K562 (cell line): ENCODE measurements around the gene TBC1D20. TPM values are rescaled to one million over a fixed set of nuclear protein-coding genes. Genes with fewer than 3 reads are reported as not detected.

Experiments
- BACH1 ChIP-seq: fragments of 200-800 bp; sonication (Bioruptor generic); IDR thresholded peaks from 2 replicates; pipeline ENCODE4 v1.6.1; 2016; ENCODE audit warnings: missing genetic modification characterization, missing compliant biosample characterization
- ESRRA ChIP-seq: fragments of 450-650 bp; IDR thresholded peaks from 2 replicates; pipeline ENCODE4 v1.6.1; 2014; ENCODE audit warnings: low read depth, mild to moderate bottlenecking, moderate library complexity, borderline replicate concordance
- FOSL1 ChIP-seq: fragments of 200-800 bp; sonication (Bioruptor generic); conservative IDR thresholded peaks from 2 replicates; pipeline ENCODE4 v1.6.1; 2016; ENCODE audit warnings: missing genetic modification characterization, missing compliant biosample characterization
- FOXJ3 ChIP-seq: sonication (generic); formaldehyde crosslinking; IDR thresholded peaks from 2 replicates; pipeline ENCODE4 v1.4.0; 2020; ENCODE audit warnings: mild to moderate bottlenecking, missing genetic modification reagents
- JUNB ChIP-seq: fragments of 450-650 bp; formaldehyde crosslinking; conservative IDR thresholded peaks from 2 replicates; pipeline ENCODE4 v1.4.0; 2020; ENCODE audit warnings: mild to moderate bottlenecking
- MAFF ChIP-seq: IDR thresholded peaks from 2 replicates; pipeline ENCODE4 v1.6.1; 2012; ENCODE audit warnings: low read length, improper control_type of control experiment
- MAFK ChIP-seq: IDR thresholded peaks from 2 replicates; pipeline ENCODE4 v1.6.1; 2011; ENCODE audit warnings: low read length, improper control_type of control experiment
- SMAD4 ChIP-seq: fragments of 250-450 bp; sonication (Bioruptor Pico); conservative IDR thresholded peaks from 2 replicates; pipeline ENCODE4 v1.8.0; 2021; ENCODE audit warnings: inconsistent platforms, mild to moderate bottlenecking, moderate library complexity
- SNRNP70 ChIP-seq: fragments of 200-400 bp; formaldehyde crosslinking; optimal IDR thresholded peaks from 2 replicates; pipeline ENCODE3; 2017; ENCODE audit warnings: low read depth, low read length
- ZSCAN32 ChIP-seq: fragments of 450-650 bp; formaldehyde crosslinking; IDR thresholded peaks from 2 replicates; pipeline ENCODE4 v1.4.0; 2020; ENCODE audit warnings: mild to moderate bottlenecking, moderate library complexity
- polyA plus RNA-seq, 8 experiments: library from polyadenylated mRNA; depleted of rRNA in 4 of 8; stranded (reverse) in 5 of 8; unstranded in 3 of 8; fragments of >200 nt; fragmentation: Nextera tagmentation in 2 of 8; fragmentation: Illumina TruSeq in 1 of 8; extraction: Ambion mirVana in 2 of 8; extraction: Trizol in 1 of 8; gene quantifications; 2 replicates each; pipeline versions ENCODE4 v1.2.1 to v1.2.3, GENCODE V29; 2011 to 2014; ENCODE audit warnings: inconsistent platforms in 1 of 8, missing spikeins in 1 of 8
- total RNA-seq, 7 experiments: library from RNA; depleted of rRNA in 6 of 7; stranded (reverse); fragments of >200 nt in 6 of 7; fragmentation: Illumina TruSeq in 2 of 7; extraction: Trizol in 2 of 7; gene quantifications; 2 replicates each; pipeline versions ENCODE4 v1.2.1 to v1.2.3, GENCODE V29; 2011 to 2021; ENCODE audit warnings: low replicate concordance in 1 of 7
- TF ChIP-seq, protein P1 (sequence below): fragments of 450-650 bp; IDR thresholded peaks from 2 replicates; pipeline ENCODE4 v1.7.1; 2018; ENCODE audit warnings: mild to moderate bottlenecking, low read depth; ENCODE audit not compliant: partially characterized antibody
- TF ChIP-seq, protein P2 (sequence below): fragments of 450-650 bp; IDR thresholded peaks from 2 replicates; pipeline ENCODE4 v1.6.1; 2018; ENCODE audit warnings: mild to moderate bottlenecking, low read depth; ENCODE audit not compliant: partially characterized antibody
- TF ChIP-seq, protein P3 (sequence below): sonication (generic); formaldehyde crosslinking; IDR thresholded peaks from 2 replicates; pipeline ENCODE4 v1.8.1; 2023; ENCODE audit warnings: missing genetic modification reagents, mild to moderate bottlenecking, borderline replicate concordance
- TF ChIP-seq, protein P4 (sequence below), 2 experiments: fragments of 200-800 bp in 1 of 2; sonication (Bioruptor generic) in 1 of 2; sonication (generic) in 1 of 2; formaldehyde crosslinking in 1 of 2; IDR thresholded peaks in 1 of 2; conservative IDR thresholded peaks in 1 of 2; 2 replicates each; pipeline versions ENCODE4 v1.5.0 to v1.6.1; 2016 to 2020; ENCODE audit warnings: missing compliant biosample characterization in 1 of 2, missing genetic modification characterization in 1 of 2, missing genetic modification reagents in 1 of 2
- TF ChIP-seq, protein P5 (sequence below): fragments of 450-650 bp; formaldehyde crosslinking; IDR thresholded peaks from 2 replicates; pipeline ENCODE4 v1.4.0; 2020; ENCODE audit warnings: mild to moderate bottlenecking, mixed read lengths

TBC1D20 gene
- total and polyA plus RNA-seq, 9 of the 15 experiments (the other 6 are each of a cell fraction or from before 2014, with no cell fraction given): 7.0 to 25.3 (median 15.1) TPM

DNA sequence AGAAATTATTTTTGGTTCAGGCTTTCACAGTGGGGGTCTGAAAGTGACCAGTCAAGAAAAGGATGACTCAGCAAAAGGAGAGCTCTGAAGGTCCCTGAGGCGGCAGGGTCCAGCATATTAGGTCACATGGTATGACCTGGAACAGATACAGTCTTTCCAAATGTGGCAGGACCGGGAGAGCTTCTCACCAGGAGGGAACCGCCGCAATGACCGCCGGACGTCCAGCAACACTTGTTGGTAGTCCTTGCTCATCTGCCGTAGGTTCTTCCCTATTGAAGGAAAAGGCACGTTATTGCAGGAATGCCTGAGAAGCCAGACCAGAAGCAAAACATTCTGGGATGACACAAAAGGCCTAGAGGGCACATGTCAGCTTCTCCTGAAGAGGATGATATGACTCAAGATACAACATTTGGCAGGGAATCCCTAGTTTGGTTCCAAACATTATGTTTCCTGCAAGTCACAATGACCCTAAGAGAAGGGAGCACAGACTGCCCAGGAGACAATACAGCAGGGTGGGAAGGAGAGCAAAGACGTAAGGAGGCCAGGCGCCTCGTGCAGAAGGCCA is 17.4 kb downstream of the TBC1D20 start (continued):
- TF ChIP-seq, protein P1, sequence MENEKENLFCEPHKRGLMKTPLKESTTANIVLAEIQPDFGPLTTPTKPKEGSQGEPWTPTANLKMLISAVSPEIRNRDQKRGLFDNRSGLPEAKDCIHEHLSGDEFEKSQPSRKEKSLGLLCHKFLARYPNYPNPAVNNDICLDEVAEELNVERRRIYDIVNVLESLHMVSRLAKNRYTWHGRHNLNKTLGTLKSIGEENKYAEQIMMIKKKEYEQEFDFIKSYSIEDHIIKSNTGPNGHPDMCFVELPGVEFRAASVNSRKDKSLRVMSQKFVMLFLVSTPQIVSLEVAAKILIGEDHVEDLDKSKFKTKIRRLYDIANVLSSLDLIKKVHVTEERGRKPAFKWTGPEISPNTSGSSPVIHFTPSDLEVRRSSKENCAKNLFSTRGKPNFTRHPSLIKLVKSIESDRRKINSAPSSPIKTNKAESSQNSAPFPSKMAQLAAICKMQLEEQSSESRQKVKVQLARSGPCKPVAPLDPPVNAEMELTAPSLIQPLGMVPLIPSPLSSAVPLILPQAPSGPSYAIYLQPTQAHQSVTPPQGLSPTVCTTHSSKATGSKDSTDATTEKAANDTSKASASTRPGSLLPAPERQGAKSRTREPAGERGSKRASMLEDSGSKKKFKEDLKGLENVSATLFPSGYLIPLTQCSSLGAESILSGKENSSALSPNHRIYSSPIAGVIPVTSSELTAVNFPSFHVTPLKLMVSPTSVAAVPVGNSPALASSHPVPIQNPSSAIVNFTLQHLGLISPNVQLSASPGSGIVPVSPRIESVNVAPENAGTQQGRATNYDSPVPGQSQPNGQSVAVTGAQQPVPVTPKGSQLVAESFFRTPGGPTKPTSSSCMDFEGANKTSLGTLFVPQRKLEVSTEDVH: no peak
- TF ChIP-seq MAFK (peak; percentile 98), FOSL1 (no peak), ESRRA (no peak), JUNB (CRISPR knock-in tag) (no peak), SNRNP70 (no peak), BACH1 (tag) (peak; percentile 75; the same call in 1 of the 2 replicates), MAFF (peak; percentile 99), ZSCAN32 (CRISPR knock-in tag) (no peak), FOXJ3 (CRISPR knock-in tag) (no peak), SMAD4 (CRISPR knock-in tag) (no peak)
- TF ChIP-seq, protein P2, sequence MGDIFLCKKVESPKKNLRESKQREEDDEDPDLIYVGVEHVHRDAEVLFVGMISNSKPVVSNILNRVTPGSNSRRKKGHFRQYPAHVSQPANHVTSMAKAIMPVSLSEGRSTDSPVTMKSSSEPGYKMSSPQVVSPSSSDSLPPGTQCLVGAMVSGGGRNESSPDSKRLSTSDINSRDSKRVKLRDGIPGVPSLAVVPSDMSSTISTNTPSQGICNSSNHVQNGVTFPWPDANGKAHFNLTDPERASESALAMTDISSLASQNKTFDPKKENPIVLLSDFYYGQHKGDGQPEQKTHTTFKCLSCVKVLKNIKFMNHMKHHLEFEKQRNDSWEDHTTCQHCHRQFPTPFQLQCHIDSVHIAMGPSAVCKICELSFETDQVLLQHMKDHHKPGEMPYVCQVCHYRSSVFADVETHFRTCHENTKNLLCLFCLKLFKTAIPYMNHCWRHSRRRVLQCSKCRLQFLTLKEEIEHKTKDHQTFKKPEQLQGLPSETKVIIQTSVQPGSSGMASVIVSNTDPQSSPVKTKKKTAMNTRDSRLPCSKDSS: no peak
- TF ChIP-seq, protein P3, sequence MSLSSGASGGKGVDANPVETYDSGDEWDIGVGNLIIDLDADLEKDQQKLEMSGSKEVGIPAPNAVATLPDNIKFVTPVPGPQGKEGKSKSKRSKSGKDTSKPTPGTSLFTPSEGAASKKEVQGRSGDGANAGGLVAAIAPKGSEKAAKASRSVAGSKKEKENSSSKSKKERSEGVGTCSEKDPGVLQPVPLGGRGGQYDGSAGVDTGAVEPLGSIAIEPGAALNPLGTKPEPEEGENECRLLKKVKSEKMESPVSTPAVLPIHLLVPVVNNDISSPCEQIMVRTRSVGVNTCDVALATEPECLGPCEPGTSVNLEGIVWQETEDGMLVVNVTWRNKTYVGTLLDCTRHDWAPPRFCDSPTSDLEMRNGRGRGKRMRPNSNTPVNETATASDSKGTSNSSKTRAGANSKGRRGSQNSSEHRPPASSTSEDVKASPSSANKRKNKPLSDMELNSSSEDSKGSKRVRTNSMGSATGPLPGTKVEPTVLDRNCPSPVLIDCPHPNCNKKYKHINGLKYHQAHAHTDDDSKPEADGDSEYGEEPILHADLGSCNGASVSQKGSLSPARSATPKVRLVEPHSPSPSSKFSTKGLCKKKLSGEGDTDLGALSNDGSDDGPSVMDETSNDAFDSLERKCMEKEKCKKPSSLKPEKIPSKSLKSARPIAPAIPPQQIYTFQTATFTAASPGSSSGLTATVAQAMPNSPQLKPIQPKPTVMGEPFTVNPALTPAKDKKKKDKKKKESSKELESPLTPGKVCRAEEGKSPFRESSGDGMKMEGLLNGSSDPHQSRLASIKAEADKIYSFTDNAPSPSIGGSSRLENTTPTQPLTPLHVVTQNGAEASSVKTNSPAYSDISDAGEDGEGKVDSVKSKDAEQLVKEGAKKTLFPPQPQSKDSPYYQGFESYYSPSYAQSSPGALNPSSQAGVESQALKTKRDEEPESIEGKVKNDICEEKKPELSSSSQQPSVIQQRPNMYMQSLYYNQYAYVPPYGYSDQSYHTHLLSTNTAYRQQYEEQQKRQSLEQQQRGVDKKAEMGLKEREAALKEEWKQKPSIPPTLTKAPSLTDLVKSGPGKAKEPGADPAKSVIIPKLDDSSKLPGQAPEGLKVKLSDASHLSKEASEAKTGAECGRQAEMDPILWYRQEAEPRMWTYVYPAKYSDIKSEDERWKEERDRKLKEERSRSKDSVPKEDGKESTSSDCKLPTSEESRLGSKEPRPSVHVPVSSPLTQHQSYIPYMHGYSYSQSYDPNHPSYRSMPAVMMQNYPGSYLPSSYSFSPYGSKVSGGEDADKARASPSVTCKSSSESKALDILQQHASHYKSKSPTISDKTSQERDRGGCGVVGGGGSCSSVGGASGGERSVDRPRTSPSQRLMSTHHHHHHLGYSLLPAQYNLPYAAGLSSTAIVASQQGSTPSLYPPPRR (CRISPR knock-in tag): no peak
- TF ChIP-seq, protein P4, sequence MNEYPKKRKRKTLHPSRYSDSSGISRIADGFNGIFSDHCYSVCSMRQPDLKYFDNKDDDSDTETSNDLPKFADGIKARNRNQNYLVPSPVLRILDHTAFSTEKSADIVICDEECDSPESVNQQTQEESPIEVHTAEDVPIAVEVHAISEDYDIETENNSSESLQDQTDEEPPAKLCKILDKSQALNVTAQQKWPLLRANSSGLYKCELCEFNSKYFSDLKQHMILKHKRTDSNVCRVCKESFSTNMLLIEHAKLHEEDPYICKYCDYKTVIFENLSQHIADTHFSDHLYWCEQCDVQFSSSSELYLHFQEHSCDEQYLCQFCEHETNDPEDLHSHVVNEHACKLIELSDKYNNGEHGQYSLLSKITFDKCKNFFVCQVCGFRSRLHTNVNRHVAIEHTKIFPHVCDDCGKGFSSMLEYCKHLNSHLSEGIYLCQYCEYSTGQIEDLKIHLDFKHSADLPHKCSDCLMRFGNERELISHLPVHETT (CRISPR knock-in tag; conservative IDR thresholded peaks at IDR 0.05 in 1 of 2, IDR thresholded peaks at IDR 0.05 in 1 of 2): no peak
- TF ChIP-seq, protein P5, sequence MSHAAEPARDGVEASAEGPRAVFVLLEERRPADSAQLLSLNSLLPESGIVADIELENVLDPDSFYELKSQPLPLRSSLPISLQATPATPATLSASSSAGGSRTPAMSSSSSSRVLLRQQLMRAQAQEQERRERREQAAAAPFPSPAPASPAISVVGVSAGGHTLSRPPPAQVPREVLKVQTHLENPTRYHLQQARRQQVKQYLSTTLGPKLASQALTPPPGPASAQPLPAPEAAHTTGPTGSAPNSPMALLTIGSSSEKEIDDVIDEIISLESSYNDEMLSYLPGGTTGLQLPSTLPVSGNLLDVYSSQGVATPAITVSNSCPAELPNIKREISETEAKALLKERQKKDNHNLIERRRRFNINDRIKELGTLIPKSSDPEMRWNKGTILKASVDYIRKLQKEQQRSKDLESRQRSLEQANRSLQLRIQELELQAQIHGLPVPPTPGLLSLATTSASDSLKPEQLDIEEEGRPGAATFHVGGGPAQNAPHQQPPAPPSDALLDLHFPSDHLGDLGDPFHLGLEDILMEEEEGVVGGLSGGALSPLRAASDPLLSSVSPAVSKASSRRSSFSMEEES (CRISPR knock-in tag): peak; percentile 24
